A673 (cell line): ENCODE results near the gene ANKRD28. TPM values are rescaled to one million over a fixed set of nuclear protein-coding genes. Genes with fewer than 3 reads are reported as not detected.

Experiments used
- BruUV-seq: library from RNA; stranded (reverse); fragments of 400-500 nt; replicated peaks from 2 replicates; lab custom pipeline; 2021; lab: Mats Ljungman, UMichigan
- CTCF ChIA-PET: fragments of 300-600 bp; sonication (Branson Sonifier 250); formaldehyde crosslinking; loops from one replicate; lab custom pipeline; 2022; ENCODE audit warnings: antibody characterized with exemption; lab: Charles Lee
- POLR2A ChIA-PET: fragments of 300-600 bp; sonication (Branson Sonifier 250); formaldehyde crosslinking; loops from one replicate; lab custom pipeline; 2022; ENCODE audit warnings: antibody characterized with exemption; ENCODE audit not compliant: low non-redundant PET; lab: Charles Lee
- DNase-seq: peaks from one replicate; pipeline ENCODE4 v3.0.0-alpha.2; 2015; ENCODE audit warnings: low spot score
- H3K27ac ChIP-seq: fragments of 200-600 bp; sonication (generic); 2 replicates; pipeline ENCODE4 v1.5.1; 2016; ENCODE audit warnings: mixed run types, low read depth, mild to moderate bottlenecking, mixed read lengths, antibody characterized with exemption, low read length; ENCODE audit not compliant: poor library complexity, severe bottlenecking
- H3K27me3 ChIP-seq: fragments of 200-600 bp; sonication (generic); replicated peaks from 2 replicates; pipeline ENCODE4 v1.6.1; 2017; ENCODE audit warnings: mixed run types, low read depth, mild to moderate bottlenecking, mixed read lengths, antibody characterized with exemption, low read length; ENCODE audit not compliant: insufficient read depth, poor library complexity
- H3K36me3 ChIP-seq: fragments of 200-600 bp; sonication (generic); 2 replicates; pipeline ENCODE4 v1.6.1; 2016; ENCODE audit warnings: mixed run types, mild to moderate bottlenecking, mixed read lengths, antibody characterized with exemption, low read length; ENCODE audit not compliant: insufficient read depth, poor library complexity, severe bottlenecking
- H3K4me1 ChIP-seq: fragments of 200-600 bp; sonication (generic); 2 replicates; pipeline ENCODE4 v1.6.1; 2017; ENCODE audit warnings: mixed run types, mild to moderate bottlenecking, mixed read lengths, antibody characterized with exemption, low read length; ENCODE audit not compliant: insufficient read depth, poor library complexity, severe bottlenecking
- H3K4me3 ChIP-seq: fragments of 200-600 bp; sonication (generic); 2 replicates; pipeline ENCODE4 v1.5.1; 2016; ENCODE audit warnings: low read depth, mixed run types, mild to moderate bottlenecking, mixed read lengths, low read length; ENCODE audit not compliant: poor library complexity, severe bottlenecking
- H3K9me3 ChIP-seq: fragments of 200-600 bp; sonication (generic); 2 replicates; pipeline ENCODE4 v1.6.1; 2016; ENCODE audit warnings: mixed run types, low read depth, mild to moderate bottlenecking, mixed read lengths, antibody characterized with exemption, low read length; ENCODE audit not compliant: poor library complexity, severe bottlenecking
- EZH2 ChIP-seq: fragments of 200-600 bp; sonication (generic); IDR thresholded peaks from 2 replicates; pipeline ENCODE4 v1.6.1; 2017; ENCODE audit warnings: borderline replicate concordance, low read depth, mild to moderate bottlenecking, mixed read lengths, antibody characterized with exemption, low read length; ENCODE audit not compliant: poor library complexity, severe bottlenecking
- intact Hi-C: fragments of 100-400 bp; cut with micrococcal nuclease; formaldehyde crosslinking; loops from one replicate; pipeline ENCODE4 v1.10.0; 2022; ENCODE audit not compliant: unreplicated experiment
- total RNA-seq: library from RNA; stranded (reverse); gene quantifications from 2 replicates; pipeline ENCODE4 v1.2.3, GENCODE V29; 2021
- TF ChIP-seq, protein P1 (sequence below): fragments of 300-800, 200-600 bp; sonication (generic); conservative IDR thresholded peaks from 2 replicates; pipeline ENCODE4 v1.5.1; 2017; ENCODE audit warnings: low read depth, mild to moderate bottlenecking, antibody characterized with exemption, low read length, moderate library complexity, mixed read lengths

ANKRD28 gene
- total RNA-seq, 1 experiment from 2014 or later, result 29.9 TPM

DNA sequence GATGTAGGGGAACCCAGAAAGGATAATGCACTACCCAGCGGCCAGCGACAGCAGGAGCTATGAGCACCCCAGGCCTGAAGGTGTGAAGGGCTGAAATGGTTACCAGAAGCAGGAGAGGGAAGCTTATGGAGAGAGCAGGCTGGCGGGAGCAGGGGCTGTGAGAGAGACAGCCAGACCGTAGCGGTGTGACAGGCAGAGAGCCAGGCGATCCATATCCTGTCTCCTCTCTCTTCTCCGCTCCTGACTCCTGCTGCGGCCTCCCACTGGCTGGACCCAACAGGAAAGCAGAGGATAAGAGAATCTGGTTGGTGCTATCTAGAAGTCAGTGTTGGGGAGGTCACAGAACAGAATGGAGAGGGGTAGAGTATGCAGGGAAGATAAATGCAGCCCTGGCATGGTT lies 146.4 kb downstream of the ANKRD28 start:
- Histone ChIP-seq H3K4me3 (no peak overlapping the region), H3K36me3 (no peaks in the 10 kb centered on the region), H3K9me3 (peaks cover 10% of the 10 kb centered on the region), H3K4me1 (peaks cover 13% of the 10 kb centered on the region), H3K27ac (no peak overlapping the region), H3K27me3 (no peaks in the 10 kb centered on the region)
- CTCF ChIA-PET, result no interaction called here
- TF ChIP-seq EZH2, result no peak
- TF ChIP-seq, protein P1, sequence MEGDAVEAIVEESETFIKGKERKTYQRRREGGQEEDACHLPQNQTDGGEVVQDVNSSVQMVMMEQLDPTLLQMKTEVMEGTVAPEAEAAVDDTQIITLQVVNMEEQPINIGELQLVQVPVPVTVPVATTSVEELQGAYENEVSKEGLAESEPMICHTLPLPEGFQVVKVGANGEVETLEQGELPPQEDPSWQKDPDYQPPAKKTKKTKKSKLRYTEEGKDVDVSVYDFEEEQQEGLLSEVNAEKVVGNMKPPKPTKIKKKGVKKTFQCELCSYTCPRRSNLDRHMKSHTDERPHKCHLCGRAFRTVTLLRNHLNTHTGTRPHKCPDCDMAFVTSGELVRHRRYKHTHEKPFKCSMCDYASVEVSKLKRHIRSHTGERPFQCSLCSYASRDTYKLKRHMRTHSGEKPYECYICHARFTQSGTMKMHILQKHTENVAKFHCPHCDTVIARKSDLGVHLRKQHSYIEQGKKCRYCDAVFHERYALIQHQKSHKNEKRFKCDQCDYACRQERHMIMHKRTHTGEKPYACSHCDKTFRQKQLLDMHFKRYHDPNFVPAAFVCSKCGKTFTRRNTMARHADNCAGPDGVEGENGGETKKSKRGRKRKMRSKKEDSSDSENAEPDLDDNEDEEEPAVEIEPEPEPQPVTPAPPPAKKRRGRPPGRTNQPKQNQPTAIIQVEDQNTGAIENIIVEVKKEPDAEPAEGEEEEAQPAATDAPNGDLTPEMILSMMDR, result no peak
- BruUV-seq, result no TSS peak
- POLR2A ChIA-PET, result no interaction called here
- DNase-seq, result no peak
- intact Hi-C loops, result no loop called here

DNA sequence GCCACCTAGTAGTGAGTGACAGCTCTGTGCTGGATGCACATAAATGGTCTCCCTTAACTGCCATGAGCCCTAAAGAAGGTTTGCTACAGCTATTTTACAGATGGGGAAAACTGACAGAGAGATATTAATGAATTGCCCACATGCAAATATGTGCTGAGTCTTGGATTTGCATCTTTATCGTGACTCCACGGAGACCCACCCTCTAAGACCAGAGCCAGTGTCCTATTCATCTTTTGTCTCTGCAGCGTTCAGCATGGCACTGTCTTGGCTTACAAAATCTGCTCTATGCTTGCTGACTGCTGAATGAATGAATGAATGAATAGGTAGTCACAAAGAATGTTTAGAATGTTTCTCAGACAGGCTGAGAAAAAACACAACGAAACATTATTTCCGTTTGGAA lies 147.9 kb downstream of the ANKRD28 start:
- H3K36me3 ChIP-seq, result no peaks in the 10 kb centered on the region
- no peak overlapping the region for H3K4me3 ChIP-seq
- BruUV-seq, result no TSS peak
- TF ChIP-seq EZH2, result no peak
- TF ChIP-seq, protein P1, result no peak
- POLR2A ChIA-PET, result no interaction called here
- no peak overlapping the region for H3K27ac ChIP-seq
- intact Hi-C loops, result no loop called here
- no peaks in the 10 kb centered on the region for H3K9me3 ChIP-seq
- H3K4me1 ChIP-seq, result peaks cover 15% of the 10 kb centered on the region
- CTCF ChIA-PET, result no interaction called here
- no peaks in the 10 kb centered on the region for H3K27me3 ChIP-seq
- DNase-seq, result no peak

DNA sequence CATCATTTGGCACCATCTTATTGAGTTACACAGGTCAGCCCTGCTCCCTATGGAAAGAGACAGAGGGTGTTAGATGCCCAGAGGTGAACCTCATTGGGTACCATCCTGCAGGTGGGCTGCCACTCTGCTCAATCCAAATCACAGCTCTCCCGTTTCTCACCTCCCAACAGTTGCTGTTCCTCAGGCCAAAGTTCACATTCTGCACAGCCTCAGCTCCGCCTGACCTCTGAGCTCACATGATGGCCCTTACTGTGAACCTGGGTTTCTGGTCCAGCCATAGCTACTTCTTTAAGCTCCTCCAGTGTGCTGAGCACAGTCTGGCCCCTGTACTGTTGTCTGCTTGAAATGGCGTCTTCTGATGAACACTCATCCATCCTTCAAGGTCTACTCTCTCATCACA lies 148.4 kb downstream of the ANKRD28 start:
- POLR2A ChIA-PET, result no interaction called here

More for the DNA sequence above, 148.4 kb downstream of the ANKRD28 start:
- DNase-seq, result no peak
- no peak for TF ChIP-seq EZH2
- TF ChIP-seq, protein P1, result no peak
- H3K36me3 ChIP-seq, result no peaks in the 10 kb centered on the region
- H3K27ac ChIP-seq, result no peak overlapping the region
- no peaks in the 10 kb centered on the region for H3K27me3 ChIP-seq
- peaks cover 15% of the 10 kb centered on the region for H3K4me1 ChIP-seq
- H3K4me3 ChIP-seq, result no peak overlapping the region
- CTCF ChIA-PET, result no interaction called here
- H3K9me3 ChIP-seq, result no peaks in the 10 kb centered on the region
- intact Hi-C loops, result no loop called here
- BruUV-seq, result no TSS peak
